ENCODE data around the gene GOLGA6L9.
"Not testable (repeated sequence)": the region's sequence is repeated elsewhere in the genome, so short reads cannot be mapped to it uniquely, and the experiment has no call there.

GRCh38 chr15:82445420-82445819, 15.8 kb downstream of the GOLGA6L9 start:
- TF ChIP-seq EZH2phosphoT487 (IDR thresholded peaks at IDR 0.05; ENCODE audit: insufficient read depth, low read depth); EZH2 (IDR thresholded peaks at IDR 0.05; ENCODE audit: insufficient read depth, poor library complexity, severe bottlenecking): not testable (repeated sequence)

Data from GM23248 (cell line).